HG02678 (cell line): Measurements from ENCODE around the gene POU2F1.
"Not testable (repeated sequence)": the region's sequence is repeated elsewhere in the genome, so short reads cannot be mapped to it uniquely, and the experiment has no call there.

ENCODE experiments used
- ATAC-seq: cut with Tn5 transposase; IDR thresholded peaks from one replicate; pipeline ENCODE4 v1.9.1; 2021; ENCODE audit warnings: mild to moderate bottlenecking, moderate library complexity; ENCODE audit not compliant: unreplicated experiment

The POU2F1 gene

GRCh38 chr1:167205306-167206050, 15.2 kb upstream of the POU2F1 start:
- not testable (repeated sequence) for ATAC-seq

DNA sequence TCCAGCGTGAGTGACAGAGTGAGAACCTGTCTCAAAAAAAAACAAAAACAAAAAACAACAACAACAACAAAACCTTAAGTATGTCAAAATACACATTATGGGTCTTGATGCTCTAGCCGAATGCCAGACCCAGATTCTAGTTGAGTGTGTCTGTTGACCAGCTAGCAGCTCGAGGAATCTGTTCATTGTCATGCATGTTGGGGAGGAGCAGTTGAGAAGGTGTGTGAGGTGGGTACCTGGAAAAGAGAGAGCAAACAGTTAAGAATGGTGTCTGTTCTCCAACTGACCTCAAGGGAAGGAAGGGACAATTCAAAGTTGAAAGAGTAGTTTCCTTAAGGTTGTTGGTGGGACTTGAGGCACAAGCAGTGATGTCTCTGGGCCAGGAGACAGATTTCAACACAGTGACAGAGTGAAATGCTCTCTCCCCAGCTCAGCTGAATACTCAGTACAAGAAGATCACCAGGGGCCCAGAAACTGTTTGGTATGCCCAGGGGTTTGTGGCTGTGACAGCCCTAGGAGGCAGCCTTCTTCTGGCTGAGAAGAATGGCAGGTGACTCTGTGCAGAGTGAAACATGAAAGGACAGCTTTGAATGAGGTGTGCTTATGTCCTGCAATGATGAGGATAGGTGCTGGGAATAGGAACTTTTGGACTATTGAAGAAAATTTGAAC, 14.4 kb upstream of the POU2F1 start:
- ATAC-seq = no peak

DNA sequence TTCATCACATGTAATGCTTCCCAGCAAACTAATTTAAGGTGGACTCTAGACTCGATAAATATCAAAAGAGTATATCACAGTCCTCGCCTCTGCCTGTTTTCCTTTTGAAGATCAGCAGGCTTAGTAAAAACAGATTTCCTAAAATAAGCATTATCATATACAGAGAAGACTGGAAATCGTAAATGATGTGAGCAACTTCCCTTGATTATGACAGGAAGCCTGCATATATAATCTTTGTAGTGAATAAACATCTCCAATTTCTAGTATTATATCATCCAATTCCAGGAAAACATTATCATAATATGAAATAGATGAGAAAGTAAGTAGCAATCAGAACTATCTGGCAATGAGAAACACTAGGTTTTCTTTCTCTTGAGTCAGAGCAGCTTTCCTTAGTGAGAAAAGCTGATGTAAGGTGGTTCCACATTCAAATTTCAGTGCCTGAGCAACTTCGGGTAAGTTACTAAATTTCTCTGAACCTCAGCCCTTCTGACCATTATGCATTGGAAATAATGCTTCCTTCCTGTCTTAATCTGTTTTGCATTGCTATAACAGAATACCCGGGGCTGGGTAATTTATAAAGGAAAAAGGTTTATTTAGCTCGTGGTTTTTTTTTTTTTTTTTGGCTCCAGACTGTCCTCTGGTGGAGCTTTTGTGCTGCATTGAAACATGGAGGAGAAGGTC, 12.6 kb upstream of the POU2F1 start:
- ATAC-seq = no peak

- ATAC-seq = no peak
These were observed 12.1 kb upstream of the POU2F1 start for GRCh38 chr1:167208624-167208976.

GRCh38 chr1:167209044-167209443, 11.6 kb upstream of the POU2F1 start:
- no peak for ATAC-seq

- no peak for ATAC-seq
These were observed 9.6 kb upstream of the POU2F1 start for GRCh38 chr1:167210966-167211674.

- ATAC-seq = no peak
These were observed 8.7 kb upstream of the POU2F1 start for GRCh38 chr1:167212025-167212424.

GRCh38 chr1:167216809-167217208, 3.9 kb upstream of the POU2F1 start:
- ATAC-seq = no peak

GRCh38 chr1:167219194-167219593, 1.5 kb upstream of the POU2F1 start:
- no peak for ATAC-seq

DNA sequence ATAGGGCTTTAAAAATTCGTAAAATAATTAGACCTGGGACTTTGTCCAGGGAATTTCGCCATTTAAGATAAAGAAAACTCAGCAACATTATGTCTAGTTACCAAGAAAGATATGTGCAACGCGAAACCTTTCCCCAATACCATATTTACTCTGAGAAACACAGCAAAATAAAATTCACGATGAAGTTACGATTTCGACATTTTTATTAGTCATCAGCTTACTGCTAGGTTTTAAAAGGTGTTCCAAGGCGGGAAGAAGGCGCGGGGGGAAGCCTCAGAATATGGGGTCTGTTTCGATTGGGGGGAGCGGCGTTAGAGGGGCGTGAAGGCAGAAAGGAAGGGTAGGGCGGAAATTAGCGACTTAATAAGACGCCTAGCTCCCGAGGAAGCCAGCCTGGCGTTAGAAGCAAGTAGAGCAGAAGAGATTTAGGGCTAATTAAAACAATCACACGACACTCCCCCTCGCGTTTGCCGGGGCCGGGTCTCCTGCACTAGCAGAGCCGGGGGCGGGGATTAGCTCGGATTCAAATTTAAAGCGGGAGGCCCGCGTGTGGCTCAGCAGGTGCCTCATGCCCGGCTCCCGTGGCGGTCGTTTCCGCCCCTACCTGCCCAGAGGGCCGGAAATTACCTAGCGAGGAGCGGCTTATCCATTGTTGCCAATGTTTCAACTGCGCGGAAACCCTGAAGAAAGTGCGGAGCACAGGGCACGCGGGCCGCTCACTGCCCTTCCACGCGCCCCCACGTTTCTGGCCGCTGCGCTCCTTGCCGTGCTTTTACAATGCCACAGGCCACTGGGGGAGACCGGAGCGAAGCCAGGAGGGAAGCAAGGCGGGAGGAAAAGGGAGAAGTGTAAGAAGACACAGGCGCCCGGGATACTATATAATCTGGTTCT, 795 bp upstream of the POU2F1 start:
- ATAC-seq = peak; percentile 30

- ATAC-seq = peak; percentile 12
These were observed 546 bp downstream of the POU2F1 start for GRCh38 chr1:167221126-167221737.

DNA sequence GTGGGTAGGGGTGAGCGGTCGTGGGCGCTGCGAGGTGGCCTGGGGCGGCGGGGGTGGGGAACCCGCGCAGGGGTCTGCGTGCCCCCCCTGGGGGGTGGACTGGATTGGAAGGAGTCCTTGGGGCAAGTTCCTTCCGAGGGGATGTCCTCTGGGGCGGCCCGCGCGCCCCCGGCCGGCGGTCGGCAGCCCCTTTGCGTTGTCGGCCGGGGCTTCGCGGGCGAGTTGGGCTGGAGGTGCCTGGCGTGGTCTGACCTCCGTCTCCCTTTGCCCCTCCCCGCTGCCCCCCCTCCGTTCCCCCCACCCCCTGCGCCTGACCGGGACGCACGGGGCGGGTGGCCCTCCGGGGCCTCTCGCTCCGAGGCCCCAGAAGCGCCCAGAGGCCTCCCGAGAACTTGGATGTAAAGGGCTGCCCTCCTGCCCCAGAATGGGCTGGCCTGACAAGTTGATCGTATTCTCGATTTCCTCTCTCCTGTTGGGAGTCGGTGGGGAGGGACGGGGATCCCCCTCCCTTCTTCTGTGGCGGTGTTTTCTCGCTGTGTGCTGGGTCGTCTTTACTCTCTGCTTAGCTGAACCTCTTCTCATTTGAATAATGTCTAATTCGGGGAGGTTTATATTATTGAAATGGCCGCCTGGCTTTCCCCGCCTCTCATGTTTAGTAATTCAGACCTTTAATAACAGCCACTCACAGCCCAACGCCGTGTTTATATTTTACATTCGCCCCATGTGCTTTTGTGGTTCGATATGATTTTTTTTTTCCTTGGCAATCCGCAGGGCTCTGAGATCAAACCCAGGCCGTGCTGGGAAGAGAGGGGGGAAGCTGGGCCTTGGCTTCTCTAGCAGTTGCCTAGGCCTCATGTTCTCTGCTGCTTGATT, 1.3 kb downstream of the POU2F1 start:
- peak; percentile 55 for ATAC-seq

- ATAC-seq = no peak
These were observed 2.7 kb downstream of the POU2F1 start for GRCh38 chr1:167223144-167224103.

DNA sequence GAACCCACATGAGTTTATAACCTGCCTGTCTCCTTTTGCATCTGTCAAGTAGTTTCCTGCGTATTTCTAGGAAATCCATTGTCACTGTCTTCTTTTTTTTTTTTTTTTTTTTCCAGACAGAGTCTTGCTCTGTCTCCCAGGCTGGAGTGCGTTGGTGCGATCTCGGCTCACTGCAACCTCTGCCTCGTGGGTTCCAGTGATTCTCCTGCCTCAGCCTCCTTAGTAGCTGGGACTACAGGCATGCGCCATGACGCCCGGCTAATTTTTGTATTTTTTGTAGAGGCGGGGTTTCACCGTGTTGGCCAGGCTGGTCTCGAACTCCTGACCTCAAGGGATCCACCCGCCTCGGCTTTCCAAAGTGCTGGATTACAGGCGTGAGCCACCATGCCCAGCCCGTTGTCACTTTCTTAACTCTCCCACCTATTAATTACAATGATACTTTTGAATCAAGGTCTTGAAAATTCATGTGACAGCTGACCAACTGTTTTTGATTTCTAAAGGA, 4.1 kb downstream of the POU2F1 start:
- not testable (repeated sequence) for ATAC-seq

- ATAC-seq = no peak
These were observed 5.2 kb downstream of the POU2F1 start for GRCh38 chr1:167225920-167226319.

DNA sequence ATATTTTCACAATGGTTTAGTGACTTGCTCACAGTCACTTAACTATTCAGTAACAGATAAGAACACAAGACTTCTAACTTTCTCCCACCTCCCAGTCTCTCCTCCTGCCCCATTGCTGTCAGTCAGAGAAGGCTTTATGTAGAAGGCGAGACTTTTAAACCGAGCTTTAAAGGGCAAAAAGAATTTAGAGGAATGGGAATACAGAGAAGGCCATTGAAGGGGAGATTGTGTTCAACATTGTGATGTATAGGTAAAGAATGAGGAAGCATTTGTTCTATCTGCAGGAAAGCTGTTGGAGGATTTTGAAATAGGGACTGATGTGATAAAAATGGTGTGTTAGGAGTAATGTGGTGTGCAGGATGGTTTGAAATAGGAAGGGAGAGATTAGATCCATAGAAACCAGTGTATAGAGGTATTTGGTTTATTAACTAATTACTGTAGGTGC, 7.3 kb downstream of the POU2F1 start:
- ATAC-seq = no peak

DNA sequence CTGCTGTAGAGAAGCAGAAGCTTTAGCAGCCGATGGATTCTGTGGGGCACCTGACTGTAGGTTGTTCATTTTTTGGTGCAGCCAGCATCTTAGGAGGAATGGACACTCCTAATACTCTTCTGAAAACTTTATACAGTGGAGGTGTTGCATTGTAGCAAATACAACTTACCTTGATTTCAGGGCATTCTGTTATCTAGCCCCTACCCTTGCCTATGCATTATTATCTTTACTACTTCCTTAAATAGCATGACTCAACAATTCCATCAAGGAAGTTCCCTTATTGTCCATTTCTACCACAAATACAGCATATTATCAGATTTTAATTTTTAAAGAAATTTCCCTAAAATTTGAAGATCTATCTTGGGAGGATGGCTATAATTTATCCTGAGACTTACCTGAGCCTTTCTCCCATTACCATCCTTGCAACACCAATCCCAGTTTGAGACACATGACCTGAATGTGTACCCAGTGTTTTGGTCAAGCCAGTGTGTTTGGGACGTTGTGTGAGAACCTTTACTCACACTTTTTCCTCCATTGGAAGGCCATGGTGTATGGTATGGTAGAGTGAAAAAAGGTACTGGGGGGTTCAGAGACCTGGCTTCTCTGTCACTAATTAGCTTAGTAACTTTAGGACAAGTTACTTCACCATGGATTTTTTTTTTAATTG, 9.2 kb downstream of the POU2F1 start:
- no peak for ATAC-seq
